Kidney (tissue), 14 donors: ENCODE results near the gene ZBTB44. TPM values are rescaled to one million over a fixed set of nuclear protein-coding genes. Genes with fewer than 3 reads are reported as not detected.
"Not testable (repeated sequence)": the region's sequence is repeated elsewhere in the genome, so short reads cannot be mapped to it uniquely, and the experiment has no call there.

ENCODE experiments used
- DNase-seq, 5 donors: peaks; one replicate each; pipeline ENCODE4 v3.0.0-alpha.2; 2013 to 2020
- FAIRE-seq: peaks from 2 replicates; lab custom pipeline; 2012; peaks lifted over from hg19 to GRCh38; lab: Jason Lieb, UNC
- H3K27ac ChIP-seq, 2 donors: one replicate each; pipeline ENCODE4 v1.7.0; 2013; ENCODE audit warnings: low read depth in 2 of 2, low read length in 2 of 2, inconsistent platforms in 1 of 2
- H3K27me3 ChIP-seq: one replicate; pipeline ENCODE4 v1.7.1; 2013; ENCODE audit warnings: low read length, inconsistent platforms; ENCODE audit not compliant: control insufficient read depth, insufficient read depth
- H3K36me3 ChIP-seq, 3 donors: one replicate each; pipeline versions ENCODE4 v1.7.0 to v1.7.1; 2013; ENCODE audit warnings: low read length in 3 of 3, control low read depth in 1 of 3, inconsistent platforms in 1 of 3; ENCODE audit not compliant: insufficient read depth in 3 of 3, control insufficient read depth in 2 of 3
- H3K4me1 ChIP-seq, 3 donors: one replicate each; pipeline versions ENCODE4 v1.7.0 to v1.7.1; 2013; ENCODE audit warnings: low read length in 3 of 3, inconsistent platforms in 1 of 3, low read depth in 1 of 3; ENCODE audit not compliant: control insufficient read depth in 2 of 3, insufficient read depth in 2 of 3
- H3K4me3 ChIP-seq, 3 donors: one replicate each; pipeline versions ENCODE4 v1.7.0 to v1.8.1; 2013; ENCODE audit warnings: low read length in 3 of 3, control low read depth in 1 of 3, inconsistent platforms in 1 of 3
- H3K9ac ChIP-seq, 3 donors: one replicate each; pipeline versions ENCODE4 v1.7.0 to v1.7.1; 2013; ENCODE audit warnings: low read length in 3 of 3, control low read depth in 1 of 3, inconsistent platforms in 1 of 3
- H3K9me3 ChIP-seq, 3 donors: one replicate each; pipeline versions ENCODE4 v1.7.0 to v1.7.1; 2013; ENCODE audit warnings: low read length in 3 of 3, control low read depth in 1 of 3, inconsistent platforms in 1 of 3; ENCODE audit not compliant: control insufficient read depth in 2 of 3, insufficient read depth in 1 of 3
- CTCF ChIP-seq: IDR thresholded peaks from 3 replicates; pipeline ENCODE4 v1.5.1; 2012; ENCODE audit warnings: mild to moderate bottlenecking, moderate library complexity, borderline replicate concordance; ENCODE audit not compliant: insufficient read depth; ENCODE audit errors: extremely low read depth
- intact Hi-C: fragments of 100-400 bp; cut with DNase I; formaldehyde crosslinking; loops from one replicate; pipeline ENCODE4 v1.11.1; 2022
- polyA plus RNA-seq: library from polyadenylated mRNA; stranded (reverse); fragments of 350-450 nt; fragmentation: Illumina TruSeq; extraction: RNeasy Lipid Tissue Mini Kit (QIAGEN cat#74804); gene quantifications from one replicate; pipeline ENCODE4 v1.2.3, GENCODE V29; 2014; ENCODE audit warnings: low read depth, low replicate concordance; ENCODE audit not compliant: insufficient read depth
- total RNA-seq: library from RNA; stranded (reverse); fragmentation: NEBNext Ultra II Directional; extraction: Animal tissue kit (Norgen Biotek cat#: 25700); gene quantifications from one replicate; pipeline ENCODE4 v1.2.1, GENCODE V29; 2021
- donor health status: control.
- donor health status: control.
- donor health status: control.
- donor health status: control.
- donor health status: control.
- donor health status: DM: yes; HTN: yes; CAD: no.
- donor health status: Normal renal cell carcinoma (clear cell type).

Gene ZBTB44
- total and polyA plus RNA-seq, 2 donors from 2014 or later, result 13.1 to 59.7 TPM

GRCh38 chr11:130194241-130195023, 120.3 kb downstream of the ZBTB44 start:
- DNase-seq (no peak), FAIRE-seq (no peak)
- H3K27ac ChIP-seq, result no peak overlapping the region
- no peak for TF ChIP-seq CTCF
- peaks cover 0 to 9% (median 8%) of the 10 kb centered on the region in 3 donors for H3K36me3 ChIP-seq
- H3K4me1 ChIP-seq, result peaks cover 0 to 2% (median 0%) of the 10 kb centered on the region in 3 donors
- H3K4me3 ChIP-seq, result no peak overlapping the region
- H3K9me3 ChIP-seq, result no peaks in the 10 kb centered on the region
- intact Hi-C loops, result no loop called here
- no peaks in the 10 kb centered on the region for H3K27me3 ChIP-seq
- no peak overlapping the region for H3K9ac ChIP-seq

- DNase-seq, H3K9me3 ChIP-seq, intact Hi-C loops, FAIRE-seq, H3K9ac ChIP-seq, H3K4me1 ChIP-seq, H3K27me3 ChIP-seq, H3K4me3 ChIP-seq, H3K36me3 ChIP-seq: not testable (repeated sequence)
- H3K27ac ChIP-seq, result peak overlapping the region in 1 of 2 donors; percentile 33
Measured at GRCh38 chr11:130193551-130193950, 121.2 kb downstream of the ZBTB44 start.

- no peak for FAIRE-seq
- Histone ChIP-seq H3K27ac (peak overlapping the region; percentile 33 to 60), H3K36me3 (peaks cover 0 to 9% (median 4%) of the 10 kb centered on the region in 3 donors), H3K9me3 (no peaks in the 10 kb centered on the region), H3K9ac (peak overlapping the region in 1 of 3 donors; percentile 1), H3K4me3 (no peak overlapping the region), H3K27me3 (no peaks in the 10 kb centered on the region), H3K4me1 (peaks cover 0 to 4% (median 0%) of the 10 kb centered on the region in 3 donors)
- no peak for TF ChIP-seq CTCF
- peak in 2 of 5 donors; percentile 17 to 45 for DNase-seq
- intact Hi-C loops, result no loop called here
Measured at GRCh38 chr11:130192845-130193267, 121.9 kb downstream of the ZBTB44 start.

- intact Hi-C loops, result no loop called here
- Histone ChIP-seq H3K4me1 (peaks cover 0 to 4% (median 0%) of the 10 kb centered on the region in 3 donors), H3K9ac (no peak overlapping the region), H3K4me3 (no peak overlapping the region), H3K27me3 (no peaks in the 10 kb centered on the region), H3K27ac (peak overlapping the region in 1 of 2 donors; percentile 17), H3K9me3 (no peaks in the 10 kb centered on the region), H3K36me3 (peaks cover 0 to 4% (median 4%) of the 10 kb centered on the region in 3 donors)
- TF ChIP-seq CTCF, result no peak
- no peak for FAIRE-seq
- DNase-seq, result no peak
Measured at GRCh38 chr11:130191896-130192295, 122.8 kb downstream of the ZBTB44 start.
